ENCODE data around the gene JAKMIP2.
A peak's percentile ranks its signal among the peaks of the same experiment; 100 is the strongest.
"Not testable (repeated sequence)": the region's sequence is repeated elsewhere in the genome, so short reads cannot be mapped to it uniquely, and the experiment has no call there.

JAKMIP2 gene

GRCh38 chr5:147743678-147744374 lies 38.7 kb downstream of the JAKMIP2 start:
- no peak for DNase-seq

GRCh38 chr5:147743012-147743411 lies 39.5 kb downstream of the JAKMIP2 start:
- DNase-seq: no peak

- no peak for DNase-seq
Measured at GRCh38 chr5:147742151-147742550, 40.4 kb downstream of the JAKMIP2 start.

GRCh38 chr5:147740864-147741263 lies 41.7 kb downstream of the JAKMIP2 start:
- DNase-seq: no peak

- DNase-seq: no peak
Measured at GRCh38 chr5:147737921-147738320, 44.6 kb downstream of the JAKMIP2 start.

- no peak for DNase-seq
Measured at GRCh38 chr5:147735621-147736125, 46.9 kb downstream of the JAKMIP2 start.

- no peak for DNase-seq
Measured at GRCh38 chr5:147734894-147735293, 47.6 kb downstream of the JAKMIP2 start.

- no peak for DNase-seq
Measured at GRCh38 chr5:147733075-147733474, 49.5 kb downstream of the JAKMIP2 start.

GRCh38 chr5:147732291-147732883 lies 50.1 kb downstream of the JAKMIP2 start:
- DNase-seq: no peak

- DNase-seq: no peak
Measured at GRCh38 chr5:147731431-147732290, 50.9 kb downstream of the JAKMIP2 start.

GRCh38 chr5:147727200-147727599 lies 55.3 kb downstream of the JAKMIP2 start:
- no peak for DNase-seq

- DNase-seq: not testable (repeated sequence)
Measured at GRCh38 chr5:147721191-147721960, 61.2 kb downstream of the JAKMIP2 start.

GRCh38 chr5:147713550-147714295 lies 68.8 kb downstream of the JAKMIP2 start:
- no peak for DNase-seq

GRCh38 chr5:147712598-147712997 lies 69.9 kb downstream of the JAKMIP2 start:
- peak; percentile 18 to 30 for DNase-seq

GRCh38 chr5:147712019-147712418 lies 70.5 kb downstream of the JAKMIP2 start:
- DNase-seq: no peak

- no peak for DNase-seq
Measured at GRCh38 chr5:147711019-147711418, 71.5 kb downstream of the JAKMIP2 start.

- DNase-seq: no peak
Measured at GRCh38 chr5:147708708-147709107, 73.8 kb downstream of the JAKMIP2 start.

GRCh38 chr5:147704544-147704943 lies 78.0 kb downstream of the JAKMIP2 start:
- no peak for DNase-seq

GRCh38 chr5:147701468-147701867 lies 81.1 kb downstream of the JAKMIP2 start:
- DNase-seq: no peak

GRCh38 chr5:147699496-147700088 lies 82.9 kb downstream of the JAKMIP2 start:
- DNase-seq: no peak

GRCh38 chr5:147697380-147697779 lies 85.1 kb downstream of the JAKMIP2 start:
- DNase-seq: no peak

Measured in inflammatory macrophage (primary cell).